NT2/D1 (cell line): Measurements from ENCODE around the gene TNFSF9.

Experiments
- DNase-seq: peaks from one replicate; pipeline ENCODE4 v3.0.0-alpha.2; 2011; ENCODE audit warnings: low read depth, low spot score
- H3K27me3 ChIP-seq: 2 replicates; pipeline ENCODE4 v1.6.0; 2011; ENCODE audit warnings: mild to moderate bottlenecking; ENCODE audit not compliant: insufficient read length, insufficient read depth
- H3K36me3 ChIP-seq: 2 replicates; pipeline ENCODE4 v1.6.1; 2011; ENCODE audit warnings: mild to moderate bottlenecking, low read length, mixed read lengths; ENCODE audit not compliant: insufficient read depth, insufficient read length
- H3K4me1 ChIP-seq: 2 replicates; pipeline ENCODE4 v1.5.1; 2011; ENCODE audit not compliant: insufficient read depth, insufficient read length
- H3K4me3 ChIP-seq: 2 replicates; pipeline ENCODE4 v1.5.1; 2011; ENCODE audit warnings: low read depth; ENCODE audit not compliant: insufficient read length
- H3K9ac ChIP-seq: 2 replicates; pipeline ENCODE4 v1.6.0; 2011; ENCODE audit warnings: low read depth; ENCODE audit not compliant: insufficient read length
- H3K9me3 ChIP-seq: 2 replicates; pipeline ENCODE4 v1.5.1; 2011; ENCODE audit warnings: mild to moderate bottlenecking, low read length; ENCODE audit not compliant: insufficient read depth
- SUZ12 ChIP-seq: IDR thresholded peaks from 2 replicates; pipeline ENCODE4 v1.6.1; 2011; ENCODE audit not compliant: insufficient read length, insufficient read depth; ENCODE audit errors: extremely low read depth
- YY1 ChIP-seq: IDR thresholded peaks from 2 replicates; pipeline ENCODE4 v1.6.1; 2011; ENCODE audit not compliant: insufficient read length, insufficient read depth
- ZNF274 ChIP-seq: IDR thresholded peaks from 2 replicates; pipeline ENCODE4 v1.6.1; 2011; ENCODE audit warnings: mild to moderate bottlenecking, low read depth, low read length

The TNFSF9 gene, protein sequence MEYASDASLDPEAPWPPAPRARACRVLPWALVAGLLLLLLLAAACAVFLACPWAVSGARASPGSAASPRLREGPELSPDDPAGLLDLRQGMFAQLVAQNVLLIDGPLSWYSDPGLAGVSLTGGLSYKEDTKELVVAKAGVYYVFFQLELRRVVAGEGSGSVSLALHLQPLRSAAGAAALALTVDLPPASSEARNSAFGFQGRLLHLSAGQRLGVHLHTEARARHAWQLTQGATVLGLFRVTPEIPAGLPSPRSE

DNA sequence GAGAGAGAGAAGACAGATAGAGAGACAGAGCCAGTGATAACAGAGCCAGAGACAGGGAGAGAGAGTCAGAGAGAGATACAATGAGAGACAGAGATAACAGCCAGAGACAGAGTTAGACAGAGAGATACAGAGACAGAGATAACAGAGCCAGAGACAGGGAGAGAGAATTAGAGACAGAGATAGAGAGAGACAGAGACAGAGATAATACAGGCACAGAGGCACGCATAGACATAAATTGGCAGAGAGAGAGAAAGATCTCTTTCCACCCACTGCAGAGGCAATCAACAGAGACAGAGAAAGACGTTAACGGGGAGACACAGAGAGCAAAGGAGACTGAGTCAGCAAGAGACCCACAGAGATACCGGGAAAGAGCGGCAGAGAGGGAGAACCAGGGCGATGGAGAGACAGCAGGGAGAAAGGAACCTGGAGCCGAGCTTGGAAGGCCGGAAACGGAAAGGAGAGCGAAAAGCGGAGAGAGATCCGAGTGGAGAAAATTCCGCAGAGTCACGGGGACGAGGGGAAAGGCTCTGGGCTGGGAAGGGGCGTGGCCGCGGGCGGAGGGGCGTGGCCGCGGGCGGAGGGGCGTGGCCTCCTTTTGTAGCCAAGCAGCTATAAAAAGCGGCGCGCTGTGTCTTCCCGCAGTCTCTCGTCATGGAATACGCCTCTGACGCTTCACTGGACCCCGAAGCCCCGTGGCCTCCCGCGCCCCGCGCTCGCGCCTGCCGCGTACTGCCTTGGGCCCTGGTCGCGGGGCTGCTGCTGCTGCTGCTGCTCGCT, at the start of gene TNFSF9:
TSS of gene TNFSF9 (plus strand) at position 641 of the 777 bp plus-strand sequence. CDS start at position 652, 11 bp downstream.
- Histone ChIP-seq H3K27me3 (peaks cover 15% of the 10 kb centered on the region), H3K9ac (peak within 1 kb of the TSS; percentile 92), H3K4me1 (peaks cover 10% of the 10 kb centered on the region), H3K4me3 (peak within 1 kb of the TSS; percentile 76), H3K9me3 (peaks cover 3% of the 10 kb centered on the region; the same call in 1 of the 2 replicates), H3K36me3 (peaks cover 11% of the 10 kb centered on the region)
- TF ChIP-seq ZNF274: no peak
- no peak for TF ChIP-seq SUZ12
- no peak for TF ChIP-seq YY1
- DNase-seq: no peak

DNA sequence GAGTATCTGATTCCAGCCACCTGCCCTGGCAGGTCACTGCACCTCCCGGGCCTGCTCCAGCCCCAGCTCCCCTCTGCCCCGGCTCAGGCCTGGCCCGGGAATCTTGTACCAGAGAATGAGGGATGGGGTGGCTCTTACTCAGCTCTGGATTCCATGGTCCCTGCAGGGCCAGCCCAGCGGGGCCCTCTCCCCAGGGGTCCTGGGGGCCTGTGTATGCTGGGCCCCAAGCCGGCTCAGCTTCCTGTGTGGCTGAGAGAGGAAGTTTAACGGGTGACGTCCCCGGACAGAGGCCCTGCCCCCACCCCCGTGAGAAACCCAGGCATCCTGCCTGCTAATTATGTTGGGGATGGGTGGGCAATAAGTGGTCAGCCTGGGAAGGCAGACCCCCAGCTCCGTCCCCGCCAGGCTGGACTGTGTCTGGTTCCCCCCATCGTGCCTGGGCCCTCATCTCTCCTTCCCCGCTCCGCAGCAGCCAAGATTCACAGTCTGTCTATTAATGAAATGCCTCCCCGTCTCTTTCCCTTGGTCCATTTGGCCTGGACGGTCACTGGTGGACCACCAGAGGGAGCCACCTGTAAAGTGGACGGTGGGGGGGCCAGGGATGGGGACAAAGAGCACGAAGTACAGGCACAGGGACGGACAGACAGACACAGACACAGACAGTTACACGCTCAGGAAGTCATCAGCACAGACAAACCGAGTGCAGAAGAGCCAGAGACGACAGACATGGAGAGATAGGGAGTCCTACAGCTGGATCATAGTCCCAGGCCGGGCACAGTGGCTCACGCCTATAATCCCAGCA, 49.1 kb upstream of the TNFSF9 start, which contains the start of gene DENND1C:
TSS of gene DENND1C (minus strand) at position 247 of the 802 bp plus-strand sequence. CDS start at position 155, 92 bp downstream.
- Histone ChIP-seq H3K4me3 (no peak within 1 kb of the TSS), H3K27me3 (no peaks in the 10 kb centered on the region), H3K9ac (peak within 1 kb of the TSS; percentile 26), H3K4me1 (peaks cover 26% of the 10 kb centered on the region), H3K36me3 (no peaks in the 10 kb centered on the region), H3K9me3 (no peaks in the 10 kb centered on the region)
- DNase-seq: no peak
- TF ChIP-seq YY1 (no peak), ZNF274 (no peak), SUZ12 (no peak)

DNA sequence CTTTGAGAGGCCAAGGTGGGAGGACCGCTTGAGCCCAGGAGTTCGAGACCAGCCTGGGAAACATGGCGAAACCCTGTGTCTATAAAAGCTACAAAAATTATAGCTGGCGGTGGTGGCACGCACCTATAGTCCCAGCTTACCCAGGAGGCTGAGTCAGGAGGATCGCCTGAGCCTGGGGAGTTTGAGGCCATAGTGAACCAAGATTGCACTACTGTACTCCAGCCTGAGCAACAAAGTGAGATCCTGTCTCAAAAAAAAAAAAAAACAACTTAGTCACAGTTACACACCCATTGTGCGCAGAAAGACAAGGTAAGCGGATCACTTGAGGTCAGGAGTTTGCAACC, 48.5 kb upstream of the TNFSF9 start:
- Histone ChIP-seq H3K4me3 (no peak overlapping the region), H3K27me3 (no peaks in the 10 kb centered on the region), H3K9ac (no peak overlapping the region), H3K36me3 (no peaks in the 10 kb centered on the region), H3K4me1 (peaks cover 22% of the 10 kb centered on the region), H3K9me3 (no peaks in the 10 kb centered on the region)
- TF ChIP-seq YY1 (no peak), ZNF274 (no peak), SUZ12 (no peak)
- DNase-seq: no peak

DNA sequence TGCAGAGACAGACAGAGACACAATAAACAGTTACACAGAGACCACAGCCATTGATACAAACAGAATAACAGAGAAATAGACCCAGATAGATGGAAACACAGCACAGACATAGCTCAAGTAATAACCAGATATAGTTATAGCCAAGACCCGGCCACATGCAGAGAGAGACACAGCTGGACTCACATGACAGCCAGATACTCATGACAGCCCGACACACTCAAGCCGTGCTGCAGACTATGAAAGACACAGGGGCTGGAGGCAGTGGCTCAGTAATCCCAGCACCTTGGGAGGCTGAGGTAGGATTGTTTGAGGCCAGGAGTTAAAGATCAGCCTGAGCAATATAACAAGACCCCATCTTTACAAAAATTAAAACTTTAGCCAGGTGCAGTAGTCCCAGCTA, 47.6 kb upstream of the TNFSF9 start:
- no peak for DNase-seq
- no peak overlapping the region for H3K4me3 ChIP-seq
- TF ChIP-seq SUZ12 (no peak), YY1 (no peak), ZNF274 (no peak)
- no peak overlapping the region for H3K9ac ChIP-seq
- H3K27me3 ChIP-seq: no peaks in the 10 kb centered on the region
- no peaks in the 10 kb centered on the region for H3K36me3 ChIP-seq
- peaks cover 22% of the 10 kb centered on the region for H3K4me1 ChIP-seq
- no peaks in the 10 kb centered on the region for H3K9me3 ChIP-seq

DNA sequence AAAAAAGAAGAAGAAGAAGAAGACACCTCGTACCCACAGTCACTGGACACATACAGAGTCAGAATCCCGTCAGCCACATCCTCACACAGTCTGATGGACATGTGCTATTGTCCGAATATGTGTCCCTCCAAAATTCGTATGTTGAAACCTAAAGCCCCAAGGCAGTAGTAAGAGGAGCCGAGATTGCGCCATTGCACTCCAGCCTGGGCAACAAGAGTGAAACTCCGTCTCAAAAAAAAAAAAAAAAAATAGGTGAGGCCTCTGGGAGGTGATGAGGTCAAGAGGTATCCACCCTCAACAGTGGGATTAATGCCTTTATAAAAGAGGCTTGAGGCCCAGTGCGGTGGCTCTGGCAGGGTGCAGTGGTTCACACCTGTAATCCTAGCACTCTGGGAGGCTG, 46.6 kb upstream of the TNFSF9 start:
- peaks cover 17% of the 10 kb centered on the region for H3K4me1 ChIP-seq
- H3K4me3 ChIP-seq: no peak overlapping the region
- no peaks in the 10 kb centered on the region for H3K27me3 ChIP-seq
- DNase-seq: no peak
- TF ChIP-seq YY1: no peak
- no peak for TF ChIP-seq ZNF274
- TF ChIP-seq SUZ12: no peak
- no peak overlapping the region for H3K9ac ChIP-seq
- H3K9me3 ChIP-seq: no peaks in the 10 kb centered on the region
- H3K36me3 ChIP-seq: no peaks in the 10 kb centered on the region

DNA sequence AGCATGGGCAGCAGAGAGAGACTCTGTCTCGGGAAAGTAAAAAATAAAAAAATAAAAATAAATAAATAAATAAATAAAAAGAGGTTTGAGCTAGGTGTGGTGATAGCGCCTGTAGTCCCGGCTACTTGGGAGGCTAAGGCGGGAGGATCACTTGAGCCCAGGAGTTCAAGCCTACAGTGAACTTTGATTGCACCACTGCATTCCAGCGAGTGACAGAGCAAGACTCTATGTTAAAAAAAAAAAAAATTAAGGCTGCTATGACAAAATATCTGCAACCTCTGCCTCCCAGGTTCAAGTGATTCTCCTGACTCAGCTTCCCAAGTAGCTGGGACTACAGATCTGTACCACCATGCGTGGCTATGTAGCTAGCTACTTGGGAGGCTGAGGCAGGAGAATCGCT, 46.0 kb upstream of the TNFSF9 start:
- peaks cover 15% of the 10 kb centered on the region for H3K4me1 ChIP-seq
- H3K27me3 ChIP-seq: no peaks in the 10 kb centered on the region
- no peaks in the 10 kb centered on the region for H3K9me3 ChIP-seq
- no peak overlapping the region for H3K9ac ChIP-seq
- H3K4me3 ChIP-seq: no peak overlapping the region
- TF ChIP-seq SUZ12 (no peak), YY1 (no peak), ZNF274 (no peak)
- H3K36me3 ChIP-seq: no peaks in the 10 kb centered on the region
- DNase-seq: no peak
